Measurements from ENCODE around the gene MAPK8IP2.
A peak's percentile ranks its signal among the peaks of the same experiment; 100 is the strongest.

The MAPK8IP2 gene

GRCh38 chr22:50621948-50622722 lies 21.5 kb downstream of the MAPK8IP2 start:
- DNase-seq: no peak
- Histone ChIP-seq H3K79me2 (ENCODE audit: insufficient read depth, low read length) (peaks cover 8% of the 10 kb centered on the region), H3K4me2 (ENCODE audit: insufficient read depth, low read length) (peak overlapping the region; percentile 66), H3K9me3 (ENCODE audit: insufficient read depth, low read length, severe bottlenecking) (no peaks in the 10 kb centered on the region), H3K27me3 (ENCODE audit: insufficient read depth, low read length, poor library complexity) (no peaks in the 10 kb centered on the region), H3K4me1 (ENCODE audit: insufficient read depth, low read length) (peaks cover 48% of the 10 kb centered on the region), H4K20me1 (ENCODE audit: insufficient read depth, low read length) (no peaks in the 10 kb centered on the region), H3K9ac (ENCODE audit: low read depth, low read length) (peak overlapping the region; percentile 43), H3K4me3 (ENCODE audit: low read depth in 1 of 2, low read length in 2 of 2) (peak overlapping the region; percentile 1 to 56; a peak in 3 of 4 replicates), H3K36me3 (ENCODE audit: insufficient read depth, low read length) (peaks cover 20% of the 10 kb centered on the region), H2AFZ (ENCODE audit: low read depth, low read length) (peak overlapping the region; percentile 66), H3K27ac (ENCODE audit: low read length) (peak overlapping the region; percentile 77)
- no peak for ATAC-seq (ENCODE audit: insufficient read depth, low read depth)
- TF ChIP-seq CTCF (IDR thresholded peaks at IDR 0.05; ENCODE audit: borderline replicate concordance, extremely low read depth, low read length, poor library complexity, severe bottlenecking) (peak; percentile 57), EZH2 (IDR thresholded peaks at IDR 0.05; ENCODE audit: borderline replicate concordance, low read depth, low read length, severe bottlenecking) (no peak)

GRCh38 chr22:50622723-50623327 lies 22.2 kb downstream of the MAPK8IP2 start:
- Histone ChIP-seq H3K4me3 (ENCODE audit: low read depth in 1 of 2, low read length in 2 of 2) (no peak overlapping the region; a peak in 1 of 4 replicates), H3K27ac (ENCODE audit: low read length) (peak overlapping the region; percentile 77; the same call in 1 of the 2 replicates), H3K27me3 (ENCODE audit: insufficient read depth, low read length, poor library complexity) (no peaks in the 10 kb centered on the region), H4K20me1 (ENCODE audit: insufficient read depth, low read length) (no peaks in the 10 kb centered on the region), H3K4me2 (ENCODE audit: insufficient read depth, low read length) (peak overlapping the region; percentile 66), H3K36me3 (ENCODE audit: insufficient read depth, low read length) (peaks cover 20% of the 10 kb centered on the region), H2AFZ (ENCODE audit: low read depth, low read length) (peak overlapping the region; percentile 66; the same call in 1 of the 2 replicates), H3K9ac (ENCODE audit: low read depth, low read length) (peak overlapping the region; percentile 43; the same call in 1 of the 2 replicates), H3K79me2 (ENCODE audit: insufficient read depth, low read length) (peaks cover 15% of the 10 kb centered on the region), H3K4me1 (ENCODE audit: insufficient read depth, low read length) (peaks cover 53% of the 10 kb centered on the region), H3K9me3 (ENCODE audit: insufficient read depth, low read length, severe bottlenecking) (no peaks in the 10 kb centered on the region)
- no peak for ATAC-seq (ENCODE audit: insufficient read depth, low read depth)
- TF ChIP-seq CTCF (IDR thresholded peaks at IDR 0.05; ENCODE audit: borderline replicate concordance, extremely low read depth, low read length, poor library complexity, severe bottlenecking) (no peak), EZH2 (IDR thresholded peaks at IDR 0.05; ENCODE audit: borderline replicate concordance, low read depth, low read length, severe bottlenecking) (no peak)
- no peak for DNase-seq

DNA sequence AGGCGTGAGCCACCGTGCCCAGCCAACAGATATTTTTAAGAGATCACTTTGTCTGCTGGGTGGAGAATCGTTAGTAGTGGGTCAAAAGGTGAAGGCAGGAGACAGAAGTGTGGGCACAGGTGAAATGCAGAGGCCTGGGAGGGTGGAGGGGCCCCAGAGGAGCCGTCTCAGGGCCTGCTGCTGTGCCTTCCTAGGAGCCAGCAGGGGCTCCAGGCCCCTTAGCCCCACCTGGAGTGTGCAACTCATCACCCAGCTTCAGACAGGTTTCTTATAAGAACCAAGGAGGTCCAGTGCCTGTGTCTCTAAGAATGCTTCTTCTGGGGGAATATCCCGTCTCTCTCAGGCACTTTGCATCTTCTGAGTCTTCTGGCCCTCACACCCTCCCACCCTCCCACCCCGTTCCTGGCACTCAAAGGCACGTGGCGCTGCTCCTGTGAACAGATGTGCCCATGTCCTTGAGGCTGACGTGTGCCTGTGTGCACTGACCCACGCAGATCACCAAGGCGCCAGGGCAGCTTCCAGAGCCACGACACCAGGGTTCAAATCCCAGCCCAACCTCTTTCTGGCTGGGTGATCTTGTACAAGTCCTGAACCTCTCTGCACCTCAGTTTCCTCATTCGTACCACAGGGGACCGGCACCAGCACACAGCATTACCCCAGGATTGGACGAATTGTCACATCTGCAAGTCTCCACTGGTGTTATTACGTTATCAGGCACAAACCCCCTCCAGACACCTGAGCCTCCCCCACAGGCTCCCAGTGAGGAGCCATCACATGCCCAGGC lies 23.9 kb downstream of the MAPK8IP2 start:
- H3K36me3 ChIP-seq (ENCODE audit: insufficient read depth, low read length): peaks cover 20% of the 10 kb centered on the region
- no peak for TF ChIP-seq EZH2 (IDR thresholded peaks at IDR 0.05; ENCODE audit: borderline replicate concordance, low read depth, low read length, severe bottlenecking)
- TF ChIP-seq CTCF (IDR thresholded peaks at IDR 0.05; ENCODE audit: borderline replicate concordance, extremely low read depth, low read length, poor library complexity, severe bottlenecking): no peak
- H3K9ac ChIP-seq (ENCODE audit: low read depth, low read length): no peak overlapping the region
- no peak overlapping the region for H3K27ac ChIP-seq (ENCODE audit: low read length)
- no peaks in the 10 kb centered on the region for H3K9me3 ChIP-seq (ENCODE audit: insufficient read depth, low read length, severe bottlenecking)
- no peak for ATAC-seq (ENCODE audit: insufficient read depth, low read depth)
- H3K4me2 ChIP-seq (ENCODE audit: insufficient read depth, low read length): no peak overlapping the region
- no peak overlapping the region for H2AFZ ChIP-seq (ENCODE audit: low read depth, low read length)
- no peaks in the 10 kb centered on the region for H3K27me3 ChIP-seq (ENCODE audit: insufficient read depth, low read length, poor library complexity)
- no peaks in the 10 kb centered on the region for H4K20me1 ChIP-seq (ENCODE audit: insufficient read depth, low read length)
- H3K4me3 ChIP-seq (ENCODE audit: low read depth in 1 of 2, low read length in 2 of 2): no peak overlapping the region
- DNase-seq: no peak
- peaks cover 22% of the 10 kb centered on the region for H3K79me2 ChIP-seq (ENCODE audit: insufficient read depth, low read length)
- H3K4me1 ChIP-seq (ENCODE audit: insufficient read depth, low read length): peaks cover 59% of the 10 kb centered on the region

All from DND-41 (cell line).